ENCODE data around the gene OTOGL. TPM values are rescaled to one million over a fixed set of nuclear protein-coding genes. Genes with fewer than 3 reads are reported as not detected.

The OTOGL gene, protein sequence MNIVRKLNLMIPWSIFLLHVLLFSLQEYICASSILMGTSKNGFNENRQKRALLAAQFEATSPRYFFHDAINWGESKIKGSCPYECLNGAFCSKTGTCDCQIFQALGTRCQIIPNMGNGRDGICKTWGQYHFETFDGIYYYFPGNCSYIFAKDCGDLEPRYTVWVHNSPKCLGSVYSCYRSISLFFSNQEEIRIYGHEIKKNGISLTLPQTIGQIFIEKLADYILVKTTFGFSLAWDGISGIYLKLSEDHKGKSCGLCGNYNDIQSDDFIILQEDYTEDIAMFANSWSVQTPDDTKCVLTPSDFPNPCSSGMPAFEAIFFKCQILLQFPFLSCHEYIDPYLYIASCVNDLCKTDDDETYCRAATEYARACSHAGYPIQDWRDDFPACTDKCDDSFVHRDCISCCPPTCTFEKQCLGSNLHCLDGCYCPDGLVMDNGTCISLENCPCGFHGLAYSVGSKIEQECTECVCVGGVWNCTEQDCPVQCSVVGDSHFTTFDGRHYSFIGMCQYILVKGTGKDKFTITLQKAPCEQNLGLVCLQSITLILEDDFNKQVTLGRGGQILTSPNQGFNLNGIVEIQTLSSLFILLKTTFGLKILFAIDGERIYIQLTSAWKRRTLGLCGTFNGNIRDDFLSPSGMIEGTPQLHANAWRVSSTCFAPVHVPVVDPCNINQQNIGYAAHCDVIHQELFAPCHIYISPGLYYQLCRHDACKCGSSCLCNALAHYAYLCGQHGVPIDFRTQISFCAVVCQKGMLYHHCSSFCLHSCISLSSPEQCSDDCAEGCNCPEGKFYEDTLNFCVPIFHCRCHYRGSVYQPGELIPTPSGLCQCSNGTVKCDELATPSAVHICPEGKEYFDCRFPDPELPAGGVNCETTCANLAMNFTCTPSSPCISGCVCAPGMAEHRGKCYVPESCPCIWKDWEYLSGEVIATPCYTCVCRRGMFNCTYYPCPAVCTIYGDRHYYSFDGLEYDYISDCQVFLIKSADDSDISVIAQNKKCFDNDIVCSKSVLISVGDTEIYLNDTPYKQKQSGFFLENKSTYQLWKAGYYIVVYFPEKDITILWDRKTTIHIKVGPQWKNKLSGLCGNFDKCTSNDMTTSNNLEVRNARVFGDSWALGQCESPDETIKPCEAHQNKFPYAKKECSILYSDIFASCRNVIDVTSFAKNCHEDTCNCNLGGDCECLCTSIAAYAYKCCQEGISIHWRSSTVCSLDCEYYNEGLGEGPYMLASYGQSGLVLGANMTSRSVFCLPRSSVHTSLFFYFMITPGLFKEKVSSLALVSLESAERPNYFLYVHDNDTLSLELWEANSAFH (N-terminal part only)
- not detected for total RNA-seq

DNA sequence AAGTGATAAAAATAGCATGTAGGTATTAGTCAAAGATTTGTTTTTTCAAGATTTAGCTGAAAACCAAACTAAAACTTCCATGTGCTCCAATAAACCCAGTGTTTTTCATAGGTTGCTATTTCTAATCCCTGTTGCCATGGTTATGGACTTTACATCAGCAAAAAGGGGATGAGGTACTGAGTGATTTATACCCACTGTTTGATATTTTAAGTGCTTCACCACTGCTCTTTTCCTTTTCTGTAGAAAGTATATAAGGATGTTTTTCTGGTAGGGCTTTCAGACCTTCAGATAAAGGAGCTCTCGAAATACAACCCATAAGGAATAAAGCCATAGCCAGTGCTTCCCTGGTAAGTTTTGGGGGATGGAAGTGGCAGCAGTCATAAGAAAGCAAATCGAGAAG is at the start of gene OTOGL:
Gene OTOGL, plus strand, starts transcription at position 279 of the 400 bp plus-strand sequence. CDS start 109,895 bp downstream, outside the sequence.
- H3K27me3 ChIP-seq, result no peaks in the 10 kb centered on the region
- TF ChIP-seq, protein P1, sequence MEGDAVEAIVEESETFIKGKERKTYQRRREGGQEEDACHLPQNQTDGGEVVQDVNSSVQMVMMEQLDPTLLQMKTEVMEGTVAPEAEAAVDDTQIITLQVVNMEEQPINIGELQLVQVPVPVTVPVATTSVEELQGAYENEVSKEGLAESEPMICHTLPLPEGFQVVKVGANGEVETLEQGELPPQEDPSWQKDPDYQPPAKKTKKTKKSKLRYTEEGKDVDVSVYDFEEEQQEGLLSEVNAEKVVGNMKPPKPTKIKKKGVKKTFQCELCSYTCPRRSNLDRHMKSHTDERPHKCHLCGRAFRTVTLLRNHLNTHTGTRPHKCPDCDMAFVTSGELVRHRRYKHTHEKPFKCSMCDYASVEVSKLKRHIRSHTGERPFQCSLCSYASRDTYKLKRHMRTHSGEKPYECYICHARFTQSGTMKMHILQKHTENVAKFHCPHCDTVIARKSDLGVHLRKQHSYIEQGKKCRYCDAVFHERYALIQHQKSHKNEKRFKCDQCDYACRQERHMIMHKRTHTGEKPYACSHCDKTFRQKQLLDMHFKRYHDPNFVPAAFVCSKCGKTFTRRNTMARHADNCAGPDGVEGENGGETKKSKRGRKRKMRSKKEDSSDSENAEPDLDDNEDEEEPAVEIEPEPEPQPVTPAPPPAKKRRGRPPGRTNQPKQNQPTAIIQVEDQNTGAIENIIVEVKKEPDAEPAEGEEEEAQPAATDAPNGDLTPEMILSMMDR (IDR thresholded peaks at IDR 0.05), result no peak
- intact Hi-C loops (cut with DNase I), result no loop called here
- no peaks in the 10 kb centered on the region for H3K36me3 ChIP-seq
- H3K9me3 ChIP-seq, result no peaks in the 10 kb centered on the region
- no peak within 1 kb of the TSS for H3K4me3 ChIP-seq
- peaks cover 0 to 3% of the 10 kb centered on the region in 2 donors for H3K4me1 ChIP-seq
- DNase-seq (ENCODE audit: low spot score in 2 of 2), result no peak
- H3K27ac ChIP-seq, result peak within 1 kb of the TSS in 1 of 2 donors; percentile 15

DNA sequence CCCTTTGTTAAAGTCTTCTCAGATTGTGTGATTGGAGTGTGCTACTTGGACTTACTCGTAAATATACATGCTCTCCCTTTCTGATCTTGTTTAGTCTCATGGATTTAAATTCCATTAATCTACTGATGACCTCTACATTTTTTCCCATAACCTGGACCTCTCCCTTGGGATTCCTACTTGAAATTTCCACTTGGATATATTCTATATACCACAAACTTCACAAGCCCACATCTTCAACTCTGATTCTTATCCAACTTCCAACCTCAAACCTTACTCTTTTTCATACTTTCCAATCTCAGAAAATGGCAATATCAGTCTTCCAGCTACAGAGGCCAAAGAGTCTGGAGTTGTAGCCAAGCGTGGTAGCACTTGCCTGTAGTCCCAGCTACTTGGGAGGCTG is 49.1 kb upstream of the OTOGL start:
- H3K9me3 ChIP-seq, result no peaks in the 10 kb centered on the region

DNA sequence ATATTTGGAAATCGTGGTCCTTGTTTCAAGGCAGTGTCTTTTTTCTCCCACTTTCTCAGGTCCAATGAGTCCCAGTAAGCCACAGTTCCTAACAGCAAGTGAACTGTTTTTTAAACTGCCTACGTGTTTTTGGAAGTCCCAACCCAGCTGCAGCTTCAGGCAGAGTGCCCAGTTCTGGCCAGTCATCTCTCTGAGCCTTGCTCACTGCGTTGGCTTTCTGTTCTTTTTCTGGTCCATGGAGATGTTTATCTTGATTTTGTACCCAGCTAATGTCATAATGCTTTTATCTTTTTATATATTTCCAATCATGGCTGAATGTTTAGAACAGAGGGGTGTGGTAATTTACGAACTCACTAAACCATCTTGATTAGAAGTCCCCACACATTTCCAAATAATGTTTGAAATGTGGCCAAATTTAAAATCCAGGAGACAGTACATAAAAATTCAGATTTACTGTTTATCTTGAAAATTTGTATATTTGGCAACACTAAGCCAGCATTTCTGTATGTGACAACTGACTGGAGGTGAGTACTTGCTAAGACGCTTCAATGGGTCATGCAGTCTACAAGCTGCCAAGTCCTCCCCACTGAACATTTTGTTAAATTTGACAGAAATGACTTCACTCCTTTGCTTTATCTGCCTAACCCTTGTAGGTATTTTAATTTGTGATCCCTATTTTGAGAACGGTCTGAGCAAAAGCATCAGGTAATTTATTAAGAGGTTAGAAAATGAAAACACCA is 46.1 kb upstream of the OTOGL start:
- H3K9me3 ChIP-seq, result no peaks in the 10 kb centered on the region
- H3K4me1 ChIP-seq, result peaks cover 0 to 18% of the 10 kb centered on the region in 2 donors
- DNase-seq (ENCODE audit: low spot score in 2 of 2), result peak; percentile 58 to 92
- intact Hi-C loops (cut with DNase I), result loop anchor here (1.0 to 10.0 kb wide), 7 partner anchors 18 to 648 kb away; partner anchors contain the start of genes PAWR and PPP1R12A
- peak overlapping the region; percentile 73 to 80 for H3K27ac ChIP-seq
- peak overlapping the region; percentile 19 to 24 for H3K4me3 ChIP-seq
- no peaks in the 10 kb centered on the region for H3K36me3 ChIP-seq
- TF ChIP-seq, protein P1 (IDR thresholded peaks at IDR 0.05), result no peak
- H3K27me3 ChIP-seq, result no peaks in the 10 kb centered on the region

More for the DNA sequence above, 49.1 kb upstream of the OTOGL start:
- intact Hi-C loops (cut with DNase I), result loop anchor here (5.0 to 10.0 kb wide), 5 partner anchors 33 to 645 kb away; partner anchors contain the start of gene PAWR
- DNase-seq (ENCODE audit: low spot score in 2 of 2), result no peak
- TF ChIP-seq, protein P1 (IDR thresholded peaks at IDR 0.05), result no peak
- H3K27me3 ChIP-seq, result no peaks in the 10 kb centered on the region
- peaks cover 0 to 15% of the 10 kb centered on the region in 2 donors for H3K4me1 ChIP-seq
- H3K36me3 ChIP-seq, result no peaks in the 10 kb centered on the region
- no peak overlapping the region for H3K4me3 ChIP-seq
- H3K27ac ChIP-seq, result no peak overlapping the region

DNA sequence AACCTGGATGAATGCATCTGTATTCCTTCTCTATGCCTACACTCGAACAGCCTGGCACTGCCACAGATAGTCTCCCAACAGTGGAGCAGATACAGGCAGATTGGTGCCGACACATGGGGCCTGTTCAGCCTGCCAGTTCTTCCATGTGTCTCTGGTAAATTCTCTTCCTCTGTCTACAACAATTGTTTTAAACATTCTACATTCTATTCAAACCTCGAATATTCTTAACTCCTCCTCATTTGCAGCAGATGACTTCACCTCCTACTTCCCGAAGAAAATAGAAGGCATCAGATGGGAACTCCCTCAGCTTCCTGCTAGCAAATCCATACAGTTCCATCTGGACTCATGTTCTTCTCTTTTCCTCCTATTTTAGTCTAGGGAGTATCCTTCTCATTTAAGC is 43.1 kb upstream of the OTOGL start:
- DNase-seq (ENCODE audit: low spot score in 2 of 2), result no peak
- Histone ChIP-seq H3K27me3 (no peaks in the 10 kb centered on the region), H3K4me1 (peaks cover 0 to 18% of the 10 kb centered on the region in 2 donors), H3K9me3 (no peaks in the 10 kb centered on the region), H3K27ac (peak overlapping the region; percentile 13 to 53), H3K4me3 (no peak overlapping the region), H3K36me3 (no peaks in the 10 kb centered on the region)
- intact Hi-C loops (cut with DNase I), result loop anchor here (10.0 kb wide), 2 partner anchors 231 to 651 kb away; no protein-coding TSS in a partner anchor
- TF ChIP-seq, protein P1 (IDR thresholded peaks at IDR 0.05), result no peak
